ENCODE results near the gene BCL11B. TPM values are rescaled to one million over a fixed set of nuclear protein-coding genes. Genes with fewer than 3 reads are reported as not detected.
A peak's percentile ranks its signal among the peaks of the same experiment; 100 is the strongest.

BCL11B gene
- total and polyA plus RNA-seq, 5 experiments from 2014 or later: 8.2 to 209 (median 12.1) TPM

- peak overlapping the region; percentile 99 to 100 (median 100) for H3K27ac Mint-ChIP-seq
- H3K27me3 Mint-ChIP-seq: peaks cover 0 to 5% (median 0%) of the 10 kb centered on the region in 5 donors
- ATAC-seq (peak in 1 of 2 donors; percentile 9), DNase-seq (peak in 6 of 10 donors; percentile 40 to 66 (median 60))
- peaks cover 0 to 3% (median 0%) of the 10 kb centered on the region in 9 donors for H3K9me3 Mint-ChIP-seq
- H3K36me3 Mint-ChIP-seq: peaks cover 31 to 86% (median 67%) of the 10 kb centered on the region in 3 donors
- H3K4me3 Mint-ChIP-seq: peak overlapping the region; percentile 88 to 100 (median 98)
- POLR2A ChIA-PET: interaction anchor here (0.6 to 17.4 kb wide), 18 partner anchors 6 to 1663 kb away, joined by 3 to 1316 read pairs (median 10); no protein-coding TSS in a partner anchor
- H3K4me1 Mint-ChIP-seq: peaks cover 40 to 82% (median 62%) of the 10 kb centered on the region in 4 donors
Measured at GRCh38 chr14:99265571-99265970, 6.4 kb downstream of the BCL11B start.

- Mint-ChIP-seq H3K4me3 (peak overlapping the region; percentile 88 to 100 (median 98)), H3K9me3 (no peaks in the 10 kb centered on the region), H3K27me3 (peaks cover 0 to 5% (median 0%) of the 10 kb centered on the region in 5 donors), H3K4me1 (peaks cover 42 to 89% (median 69%) of the 10 kb centered on the region in 4 donors), H3K36me3 (peaks cover 27 to 86% (median 66%) of the 10 kb centered on the region in 3 donors), H3K27ac (peak overlapping the region; percentile 99 to 100 (median 100))
- DNase-seq (peak in 5 of 10 donors; percentile 21 to 62 (median 38)), ATAC-seq (no peak)
- POLR2A ChIA-PET: interaction anchor here (0.6 to 17.4 kb wide), 18 partner anchors 5 to 1822 kb away, joined by 3 to 1316 read pairs (median 6); no protein-coding TSS in a partner anchor
Measured at GRCh38 chr14:99264691-99265450, 7.1 kb downstream of the BCL11B start.

GRCh38 chr14:99263564-99264330 is 8.2 kb downstream of the BCL11B start:
- peak overlapping the region; percentile 88 to 100 (median 98) for H3K4me3 Mint-ChIP-seq
- ATAC-seq (no peak), DNase-seq (peak in 6 of 10 donors; percentile 5 to 54 (median 48))
- H3K36me3 Mint-ChIP-seq: peaks cover 22 to 89% (median 70%) of the 10 kb centered on the region in 3 donors
- peak overlapping the region; percentile 99 to 100 (median 100) for H3K27ac Mint-ChIP-seq
- H3K9me3 Mint-ChIP-seq: no peaks in the 10 kb centered on the region
- POLR2A ChIA-PET: interaction anchor here (0.7 to 17.4 kb wide), 12 partner anchors 6 to 1286 kb away, joined by 3 to 1316 read pairs (median 64); partner anchors contain the start of gene BCL11B
- H3K27me3 Mint-ChIP-seq: peaks cover 0 to 5% (median 0%) of the 10 kb centered on the region in 5 donors
- peaks cover 51 to 98% (median 77%) of the 10 kb centered on the region in 4 donors for H3K4me1 Mint-ChIP-seq

- H3K4me1 Mint-ChIP-seq: peaks cover 53 to 98% (median 85%) of the 10 kb centered on the region in 4 donors
- peak overlapping the region; percentile 99 to 100 (median 100) for H3K27ac Mint-ChIP-seq
- ATAC-seq: no peak
- H3K9me3 Mint-ChIP-seq: no peaks in the 10 kb centered on the region
- POLR2A ChIA-PET: interaction anchor here (0.7 to 17.4 kb wide), 12 partner anchors 7 to 1286 kb away, joined by 3 to 1316 read pairs (median 64); partner anchors contain the start of gene BCL11B
- peak in 4 of 10 donors; percentile 13 to 58 (median 30) for DNase-seq
- H3K36me3 Mint-ChIP-seq: peaks cover 22 to 89% (median 70%) of the 10 kb centered on the region in 3 donors
- H3K4me3 Mint-ChIP-seq: peak overlapping the region; percentile 88 to 100 (median 98)
- peaks cover 0 to 5% (median 0%) of the 10 kb centered on the region in 5 donors for H3K27me3 Mint-ChIP-seq
Measured at GRCh38 chr14:99262977-99263448, 9.0 kb downstream of the BCL11B start.

GRCh38 chr14:99261912-99262787 is 9.8 kb downstream of the BCL11B start:
- H3K4me1 Mint-ChIP-seq: peaks cover 54 to 98% (median 88%) of the 10 kb centered on the region in 4 donors
- H3K27me3 Mint-ChIP-seq: peaks cover 0 to 5% (median 0%) of the 10 kb centered on the region in 5 donors
- peak overlapping the region; percentile 88 to 100 (median 98) for H3K4me3 Mint-ChIP-seq
- ATAC-seq (peak; percentile 51 to 69), DNase-seq (peak; percentile 65 to 97 (median 90))
- peak overlapping the region; percentile 99 to 100 (median 100) for H3K27ac Mint-ChIP-seq
- H3K9me3 Mint-ChIP-seq: no peaks in the 10 kb centered on the region
- H3K36me3 Mint-ChIP-seq: peaks cover 21 to 88% (median 66%) of the 10 kb centered on the region in 3 donors
- POLR2A ChIA-PET: interaction anchor here (0.6 to 17.4 kb wide), 17 partner anchors 7 to 1285 kb away, joined by 3 to 1316 read pairs (median 8); partner anchors contain the start of gene BCL11B

GRCh38 chr14:99260587-99261551 is 11.1 kb downstream of the BCL11B start:
- ATAC-seq (peak; percentile 24 to 46), DNase-seq (peak; percentile 43 to 88 (median 76))
- no peaks in the 10 kb centered on the region for H3K27me3 Mint-ChIP-seq
- H3K4me3 Mint-ChIP-seq: peak overlapping the region; percentile 88 to 100 (median 98)
- POLR2A ChIA-PET: interaction anchor here (0.7 to 17.4 kb wide), 15 partner anchors 9 to 1283 kb away, joined by 3 to 1316 read pairs (median 9); partner anchors contain the start of genes BCL11B and CCNK
- peaks cover 21 to 90% (median 65%) of the 10 kb centered on the region in 3 donors for H3K36me3 Mint-ChIP-seq
- H3K27ac Mint-ChIP-seq: peak overlapping the region; percentile 99 to 100 (median 100)
- peaks cover 45 to 98% (median 92%) of the 10 kb centered on the region in 4 donors for H3K4me1 Mint-ChIP-seq
- H3K9me3 Mint-ChIP-seq: no peaks in the 10 kb centered on the region

- Mint-ChIP-seq H3K9me3 (no peaks in the 10 kb centered on the region), H3K36me3 (peaks cover 14 to 90% (median 64%) of the 10 kb centered on the region in 3 donors), H3K27me3 (no peaks in the 10 kb centered on the region), H3K4me1 (peaks cover 40 to 98% (median 93%) of the 10 kb centered on the region in 4 donors), H3K27ac (peak overlapping the region; percentile 99 to 100 (median 100)), H3K4me3 (peak overlapping the region; percentile 88 to 100 (median 98))
- ATAC-seq (no peak), DNase-seq (peak in 1 of 10 donors; percentile 5)
- POLR2A ChIA-PET: interaction anchor here (0.7 to 17.4 kb wide), 11 partner anchors 9 to 1283 kb away, joined by 3 to 1316 read pairs (median 21); partner anchors contain the start of gene BCL11B
Measured at GRCh38 chr14:99260116-99260515, 11.9 kb downstream of the BCL11B start.

- peaks cover 14 to 93% (median 62%) of the 10 kb centered on the region in 3 donors for H3K36me3 Mint-ChIP-seq
- POLR2A ChIA-PET: interaction anchor here (3.3 to 65.5 kb wide), 6 partner anchors 10 to 1069 kb away, joined by 21 to 2798 read pairs (median 386); partner anchors contain the start of gene BCL11B
- DNase-seq (peak in 8 of 10 donors; percentile 69 to 90 (median 77)), ATAC-seq (peak; percentile 35 to 58)
- H3K27me3 Mint-ChIP-seq: no peaks in the 10 kb centered on the region
- no peaks in the 10 kb centered on the region for H3K9me3 Mint-ChIP-seq
- H3K4me1 Mint-ChIP-seq: peaks cover 37 to 97% (median 92%) of the 10 kb centered on the region in 4 donors
- peak overlapping the region; percentile 88 to 100 (median 98) for H3K4me3 Mint-ChIP-seq
- H3K27ac Mint-ChIP-seq: peak overlapping the region; percentile 99 to 100 (median 100)
Measured at GRCh38 chr14:99258876-99259726, 12.9 kb downstream of the BCL11B start.

- ATAC-seq (no peak), DNase-seq (peak in 4 of 10 donors; percentile 6 to 36 (median 16))
- POLR2A ChIA-PET: interaction anchor here (0.5 to 65.5 kb wide), 3 partner anchors 11 to 1121 kb away, joined by 4 to 2798 read pairs (median 151); partner anchors contain the start of gene BCL11B
- peaks cover 38 to 97% (median 92%) of the 10 kb centered on the region in 4 donors for H3K4me1 Mint-ChIP-seq
- H3K27me3 Mint-ChIP-seq: no peaks in the 10 kb centered on the region
- peak overlapping the region; percentile 99 to 100 (median 100) for H3K27ac Mint-ChIP-seq
- H3K36me3 Mint-ChIP-seq: peaks cover 14 to 93% (median 60%) of the 10 kb centered on the region in 3 donors
- no peaks in the 10 kb centered on the region for H3K9me3 Mint-ChIP-seq
- H3K4me3 Mint-ChIP-seq: peak overlapping the region; percentile 88 to 100 (median 98)
Measured at GRCh38 chr14:99258341-99258861, 13.6 kb downstream of the BCL11B start.
